A673 (cell line): ENCODE measurements around the gene PEAK3.

Experiments
- EZH2 ChIP-seq: fragments of 200-600 bp; sonication (generic); IDR thresholded peaks from 2 replicates; pipeline ENCODE4 v1.6.1; 2017; ENCODE audit warnings: borderline replicate concordance, low read depth, mild to moderate bottlenecking, mixed read lengths, antibody characterized with exemption, low read length; ENCODE audit not compliant: poor library complexity, severe bottlenecking
- TF ChIP-seq, protein P1 (sequence below): fragments of 300-800, 200-600 bp; sonication (generic); conservative IDR thresholded peaks from 2 replicates; pipeline ENCODE4 v1.5.1; 2017; ENCODE audit warnings: low read depth, mild to moderate bottlenecking, antibody characterized with exemption, low read length, moderate library complexity, mixed read lengths

GRCh38 chr19:2326699-2327360, 44.9 kb upstream of the PEAK3 start:
- TF ChIP-seq, protein P1, sequence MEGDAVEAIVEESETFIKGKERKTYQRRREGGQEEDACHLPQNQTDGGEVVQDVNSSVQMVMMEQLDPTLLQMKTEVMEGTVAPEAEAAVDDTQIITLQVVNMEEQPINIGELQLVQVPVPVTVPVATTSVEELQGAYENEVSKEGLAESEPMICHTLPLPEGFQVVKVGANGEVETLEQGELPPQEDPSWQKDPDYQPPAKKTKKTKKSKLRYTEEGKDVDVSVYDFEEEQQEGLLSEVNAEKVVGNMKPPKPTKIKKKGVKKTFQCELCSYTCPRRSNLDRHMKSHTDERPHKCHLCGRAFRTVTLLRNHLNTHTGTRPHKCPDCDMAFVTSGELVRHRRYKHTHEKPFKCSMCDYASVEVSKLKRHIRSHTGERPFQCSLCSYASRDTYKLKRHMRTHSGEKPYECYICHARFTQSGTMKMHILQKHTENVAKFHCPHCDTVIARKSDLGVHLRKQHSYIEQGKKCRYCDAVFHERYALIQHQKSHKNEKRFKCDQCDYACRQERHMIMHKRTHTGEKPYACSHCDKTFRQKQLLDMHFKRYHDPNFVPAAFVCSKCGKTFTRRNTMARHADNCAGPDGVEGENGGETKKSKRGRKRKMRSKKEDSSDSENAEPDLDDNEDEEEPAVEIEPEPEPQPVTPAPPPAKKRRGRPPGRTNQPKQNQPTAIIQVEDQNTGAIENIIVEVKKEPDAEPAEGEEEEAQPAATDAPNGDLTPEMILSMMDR: no peak
- no peak for TF ChIP-seq EZH2
